GM23248 (cell line): Measurements from ENCODE around the gene HINFP. TPM values are rescaled to one million over a fixed set of nuclear protein-coding genes. Genes with fewer than 3 reads are reported as not detected.

Experiments used
- DNase-seq: peaks from one replicate; pipeline ENCODE4 v3.0.0-alpha.2; 2015
- H2AFZ ChIP-seq: fragments of 200-600 bp; sonication (generic); 2 replicates; pipeline ENCODE4 v1.6.1; 2016; ENCODE audit warnings: antibody characterized with exemption
- H3F3A ChIP-seq: fragments of 200-600 bp; sonication (generic); 2 replicates; pipeline ENCODE4 v1.6.1; 2016; ENCODE audit warnings: mild to moderate bottlenecking, antibody characterized with exemption, mixed run types; ENCODE audit not compliant: insufficient read depth
- H3K27ac ChIP-seq: fragments of 200-600 bp; sonication (generic); 2 replicates; pipeline ENCODE4 v1.5.1; 2016; ENCODE audit warnings: mild to moderate bottlenecking
- H3K27me3 ChIP-seq: fragments of 200-600 bp; sonication (generic); replicated peaks from 2 replicates; pipeline ENCODE4 v1.6.1; 2016; ENCODE audit warnings: mild to moderate bottlenecking; ENCODE audit not compliant: insufficient read depth
- H3K36me3 ChIP-seq: fragments of 200-600 bp; sonication (generic); 2 replicates; pipeline ENCODE4 v1.6.1; 2016; ENCODE audit warnings: low read depth, mild to moderate bottlenecking
- H3K4me1 ChIP-seq: fragments of 200-600 bp; sonication (generic); 2 replicates; pipeline ENCODE4 v1.6.1; 2016; ENCODE audit warnings: mild to moderate bottlenecking; ENCODE audit not compliant: insufficient read depth
- H3K4me2 ChIP-seq: fragments of 200-600 bp; sonication (generic); one replicate; pipeline ENCODE4 v1.6.1; 2016; ENCODE audit warnings: mild to moderate bottlenecking; ENCODE audit not compliant: unreplicated experiment
- H3K4me3 ChIP-seq: fragments of 200-600 bp; sonication (generic); 2 replicates; pipeline ENCODE4 v1.5.1; 2016; ENCODE audit warnings: mild to moderate bottlenecking
- H3K79me2 ChIP-seq: fragments of 200-600 bp; sonication (generic); 2 replicates; pipeline ENCODE4 v1.6.1; 2016; ENCODE audit warnings: mild to moderate bottlenecking; ENCODE audit not compliant: insufficient read depth
- H3K9ac ChIP-seq: fragments of 200-600 bp; sonication (generic); 2 replicates; pipeline ENCODE4 v1.6.1; 2016; ENCODE audit warnings: mild to moderate bottlenecking
- H3K9me2 ChIP-seq: fragments of 200-600 bp; sonication (generic); 2 replicates; pipeline ENCODE4 v1.6.1; 2016; ENCODE audit warnings: mixed run types, mild to moderate bottlenecking, moderate library complexity; ENCODE audit not compliant: insufficient read depth
- H3K9me3 ChIP-seq: fragments of 200-600 bp; sonication (generic); one replicate; pipeline ENCODE4 v1.6.1; 2017; ENCODE audit warnings: low read depth
- H4K20me1 ChIP-seq: fragments of 200-600 bp; sonication (generic); 2 replicates; pipeline ENCODE4 v1.6.0; 2016; ENCODE audit not compliant: insufficient read depth
- EZH2 ChIP-seq: fragments of 200-600 bp; sonication (generic); IDR thresholded peaks from 2 replicates; pipeline ENCODE4 v1.6.1; 2018; ENCODE audit warnings: antibody characterized with exemption, mild to moderate bottlenecking; ENCODE audit not compliant: insufficient read depth, poor library complexity, severe bottlenecking
- EZH2phosphoT487 ChIP-seq: fragments of 200-600 bp; sonication (generic); IDR thresholded peaks from 2 replicates; pipeline ENCODE4 v1.6.1; 2018; ENCODE audit warnings: antibody characterized with exemption, moderate library complexity, mild to moderate bottlenecking, low read depth; ENCODE audit not compliant: insufficient read depth
- WGBS, 2 experiments: methylation state at CpG; one replicate each; pipeline ENCODE4 v1.1.6; 2015 to 2017; ENCODE audit warnings: low lambda C conversion rate in 2 of 2, low coverage in 1 of 2; ENCODE audit errors: missing lambda C conversion rate in 2 of 2; 5-methylcytosine and 5-hydroxymethylcytosine counted together
- in situ Hi-C: fragments of 300-500 bp; cut with MboI; formaldehyde crosslinking; loops from 2 replicates; pipeline ENCODE4 v1.15.0; 2020
- polyA plus RNA-seq: library from polyadenylated mRNA; unstranded; fragments of >200 nt; fragmentation: Nextera tagmentation; extraction: Ambion mirVana; gene quantifications from 2 replicates; pipeline ENCODE4 v1.2.1, GENCODE V29; 2016
- total RNA-seq: library from RNA; depleted of rRNA; stranded (reverse); fragments of >200 nt; shearing (Covaris generic); gene quantifications from 2 replicates; pipeline ENCODE4 v1.2.3, GENCODE V29; 2014

The HINFP gene
- total and polyA plus RNA-seq, 2 experiments from 2014 or later: 8.3 to 31.8 TPM

DNA sequence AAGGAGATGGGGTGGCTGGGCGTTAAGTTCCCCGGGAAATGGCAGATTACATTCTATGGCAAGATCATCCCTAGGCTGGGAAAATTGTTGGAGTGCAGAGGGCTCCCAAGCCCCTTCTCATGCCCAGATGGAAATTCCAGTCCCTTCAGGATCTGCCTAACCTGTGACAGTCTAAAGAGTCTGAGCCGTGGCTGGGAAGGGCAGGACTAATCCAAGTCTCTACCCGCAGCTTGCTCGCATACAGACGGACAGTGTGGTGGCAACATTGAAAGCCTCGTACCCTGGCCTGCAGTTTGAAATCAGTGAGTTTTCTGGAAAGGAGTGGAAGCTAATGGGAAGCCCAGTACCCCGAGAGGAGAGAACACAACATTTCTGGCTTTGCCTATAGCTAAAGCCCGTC, 33.0 kb upstream of the HINFP start:
- H3K9me3 ChIP-seq: no peaks in the 10 kb centered on the region
- in situ Hi-C loops: no loop called here
- peaks cover 20% of the 10 kb centered on the region for H3K4me1 ChIP-seq
- no peak overlapping the region for H3K9ac ChIP-seq
- H3F3A ChIP-seq: peaks cover 25% of the 10 kb centered on the region
- no peak overlapping the region for H3K27ac ChIP-seq
- H4K20me1 ChIP-seq: no peaks in the 10 kb centered on the region
- peaks cover 51% of the 10 kb centered on the region for H3K79me2 ChIP-seq
- TF ChIP-seq EZH2phosphoT487 (no peak), EZH2 (no peak)
- no peak for DNase-seq
- H3K9me2 ChIP-seq: no peaks in the 10 kb centered on the region
- H3K36me3 ChIP-seq: no peaks in the 10 kb centered on the region
- H3K4me3 ChIP-seq: no peak overlapping the region
- no peak overlapping the region for H2AFZ ChIP-seq
- H3K27me3 ChIP-seq: no peaks in the 10 kb centered on the region
- no peak overlapping the region for H3K4me2 ChIP-seq
- WGBS, 2 experiments: 91 to 93% methylated on average over 9 of the region's 9 CpGs

GRCh38 chr11:119089319-119089718, 32.1 kb upstream of the HINFP start:
- H3K9me3 ChIP-seq: no peaks in the 10 kb centered on the region

DNA sequence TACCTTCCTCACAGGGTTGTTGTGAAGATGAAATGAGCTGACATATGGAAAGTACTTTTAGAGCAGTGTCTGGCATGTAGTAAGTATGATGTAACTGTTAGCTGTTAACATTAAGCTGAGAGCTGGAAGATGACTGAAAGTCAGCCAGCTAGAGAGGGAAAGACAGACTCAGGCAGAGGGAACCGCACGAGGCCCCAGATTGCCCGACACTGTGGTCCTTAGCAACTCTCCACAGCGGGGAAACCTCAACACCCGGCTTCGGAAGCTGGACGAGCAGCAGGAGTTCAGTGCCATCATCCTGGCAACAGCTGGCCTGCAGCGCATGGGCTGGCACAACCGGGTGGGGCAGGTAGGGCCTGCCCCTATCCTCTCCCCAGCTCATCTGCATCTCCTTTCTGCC, 30.2 kb upstream of the HINFP start:
- in situ Hi-C loops: no loop called here
- H4K20me1 ChIP-seq: no peaks in the 10 kb centered on the region
- peaks cover 17% of the 10 kb centered on the region for H3F3A ChIP-seq
- H3K9me2 ChIP-seq: no peaks in the 10 kb centered on the region
- peaks cover 18% of the 10 kb centered on the region for H3K4me1 ChIP-seq
- H3K4me3 ChIP-seq: no peak overlapping the region
- TF ChIP-seq EZH2 (no peak), EZH2phosphoT487 (no peak)
- WGBS, 2 experiments: 59 to 64% methylated on average over 9 of the region's 9 CpGs
- H3K36me3 ChIP-seq: no peaks in the 10 kb centered on the region
- no peaks in the 10 kb centered on the region for H3K9me3 ChIP-seq
- H3K27ac ChIP-seq: no peak overlapping the region
- no peak overlapping the region for H2AFZ ChIP-seq
- H3K4me2 ChIP-seq: no peak overlapping the region
- DNase-seq: peak; percentile 32
- no peak overlapping the region for H3K9ac ChIP-seq
- peaks cover 60% of the 10 kb centered on the region for H3K79me2 ChIP-seq
- H3K27me3 ChIP-seq: no peaks in the 10 kb centered on the region

More at GRCh38 chr11:119089319-119089718, 32.1 kb upstream of the HINFP start:
- no peak overlapping the region for H3K9ac ChIP-seq
- H2AFZ ChIP-seq: no peak overlapping the region
- no peak for TF ChIP-seq EZH2
- TF ChIP-seq EZH2phosphoT487: no peak
- H3K9me2 ChIP-seq: no peaks in the 10 kb centered on the region
- peaks cover 23% of the 10 kb centered on the region for H3K4me1 ChIP-seq
- H3F3A ChIP-seq: peaks cover 21% of the 10 kb centered on the region
- H3K27me3 ChIP-seq: no peaks in the 10 kb centered on the region
- H3K4me2 ChIP-seq: no peak overlapping the region
- no peak for DNase-seq
- H3K79me2 ChIP-seq: peaks cover 60% of the 10 kb centered on the region
- H3K27ac ChIP-seq: no peak overlapping the region
- no peak overlapping the region for H3K4me3 ChIP-seq
- 91 to 100% methylated on average over 1 of the region's 1 CpG for WGBS, 2 experiments
- no peaks in the 10 kb centered on the region for H4K20me1 ChIP-seq
- in situ Hi-C loops: no loop called here
- no peaks in the 10 kb centered on the region for H3K36me3 ChIP-seq

GRCh38 chr11:119091966-119092879, 29.2 kb upstream of the HINFP start:
- 79 to 81% methylated on average over 13 of the region's 13 CpGs for WGBS, 2 experiments
- H3K4me3 ChIP-seq: peak overlapping the region; percentile 89
- peak; percentile 8 for DNase-seq
- no peaks in the 10 kb centered on the region for H4K20me1 ChIP-seq
- H3K27me3 ChIP-seq: no peaks in the 10 kb centered on the region
- H3K4me1 ChIP-seq: peaks cover 18% of the 10 kb centered on the region
- peaks cover 51% of the 10 kb centered on the region for H3K79me2 ChIP-seq
- no peaks in the 10 kb centered on the region for H3K9me3 ChIP-seq
- in situ Hi-C loops: no loop called here
- no peak overlapping the region for H2AFZ ChIP-seq
- H3F3A ChIP-seq: peaks cover 22% of the 10 kb centered on the region
- H3K27ac ChIP-seq: no peak overlapping the region
- TF ChIP-seq EZH2 (no peak), EZH2phosphoT487 (no peak)
- H3K4me2 ChIP-seq: peak overlapping the region; percentile 98
- peaks cover 5% of the 10 kb centered on the region; the same call in 1 of the 2 replicates for H3K36me3 ChIP-seq
- H3K9me2 ChIP-seq: no peaks in the 10 kb centered on the region
- peak overlapping the region; percentile 87 for H3K9ac ChIP-seq
